ENCODE results near the gene PSIP1. TPM values are rescaled to one million over a fixed set of nuclear protein-coding genes. Genes with fewer than 3 reads are reported as not detected.

Gene PSIP1
- total RNA-seq, 1 experiment from 2014 or later, result 302 TPM

DNA sequence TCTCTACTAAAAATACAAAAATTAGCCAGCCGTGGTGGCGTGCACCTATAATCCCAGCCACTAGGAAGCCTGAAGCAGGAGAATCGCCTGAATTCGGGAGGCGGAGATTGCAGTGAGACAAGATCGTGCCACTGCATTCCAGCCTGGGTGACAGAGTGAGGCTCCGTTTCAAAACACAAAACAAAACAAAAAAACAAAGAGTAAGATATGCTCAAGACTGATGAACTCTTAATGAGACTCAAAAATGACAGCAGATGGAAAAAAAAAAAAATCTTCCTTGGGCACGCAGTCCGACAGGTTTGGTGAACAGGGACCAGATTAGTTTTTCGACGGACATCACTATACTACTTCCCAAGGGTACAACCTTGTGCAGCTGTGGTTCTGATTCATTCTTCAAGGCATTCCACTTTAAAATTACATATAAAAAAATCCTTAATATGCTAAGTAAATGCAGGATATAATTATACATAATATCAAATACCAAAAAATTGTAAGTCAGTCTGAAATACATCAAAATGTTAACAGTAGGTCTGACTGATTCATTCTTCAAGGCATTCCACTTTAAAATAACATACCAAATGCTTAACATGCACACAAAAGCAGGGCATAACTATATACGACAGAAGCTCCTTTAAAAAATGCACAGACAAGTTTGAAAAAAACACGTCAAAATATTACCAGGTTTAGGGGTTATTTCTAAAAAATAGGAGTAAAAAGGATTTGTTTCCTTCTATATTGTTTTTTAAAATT lies 12.3 kb downstream of the PSIP1 start:
- DNase-seq (ENCODE audit: low spot score) (no peak), ATAC-seq (0 out of 2 replicates have a peak, but pooled peaks have one; percentile 28)
- ChIA-PET POLR2A (no interaction called here), CTCF (interaction anchor here (1.1 kb wide), 1 partner anchor 14 kb away, joined by 4 read pairs; no protein-coding TSS in a partner anchor)
- peaks cover 83% of the 10 kb centered on the region for H3K36me3 Mint-ChIP-seq
- peaks cover 44% of the 10 kb centered on the region for H3K4me1 Mint-ChIP-seq
- H3K4me3 Mint-ChIP-seq, result no peak overlapping the region
- H3K9me3 Mint-ChIP-seq, result peaks cover 19% of the 10 kb centered on the region
- TF ChIP-seq, protein P1, sequence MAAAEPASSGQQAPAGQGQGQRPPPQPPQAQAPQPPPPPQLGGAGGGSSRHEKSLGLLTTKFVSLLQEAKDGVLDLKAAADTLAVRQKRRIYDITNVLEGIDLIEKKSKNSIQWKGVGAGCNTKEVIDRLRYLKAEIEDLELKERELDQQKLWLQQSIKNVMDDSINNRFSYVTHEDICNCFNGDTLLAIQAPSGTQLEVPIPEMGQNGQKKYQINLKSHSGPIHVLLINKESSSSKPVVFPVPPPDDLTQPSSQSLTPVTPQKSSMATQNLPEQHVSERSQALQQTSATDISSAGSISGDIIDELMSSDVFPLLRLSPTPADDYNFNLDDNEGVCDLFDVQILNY (CRISPR knock-in tag; IDR thresholded peaks at IDR 0.05), result no peak
- TF ChIP-seq TEAD1 (CRISPR knock-in tag; IDR thresholded peaks at IDR 0.05), result no peak
- TF ChIP-seq, protein P2, sequence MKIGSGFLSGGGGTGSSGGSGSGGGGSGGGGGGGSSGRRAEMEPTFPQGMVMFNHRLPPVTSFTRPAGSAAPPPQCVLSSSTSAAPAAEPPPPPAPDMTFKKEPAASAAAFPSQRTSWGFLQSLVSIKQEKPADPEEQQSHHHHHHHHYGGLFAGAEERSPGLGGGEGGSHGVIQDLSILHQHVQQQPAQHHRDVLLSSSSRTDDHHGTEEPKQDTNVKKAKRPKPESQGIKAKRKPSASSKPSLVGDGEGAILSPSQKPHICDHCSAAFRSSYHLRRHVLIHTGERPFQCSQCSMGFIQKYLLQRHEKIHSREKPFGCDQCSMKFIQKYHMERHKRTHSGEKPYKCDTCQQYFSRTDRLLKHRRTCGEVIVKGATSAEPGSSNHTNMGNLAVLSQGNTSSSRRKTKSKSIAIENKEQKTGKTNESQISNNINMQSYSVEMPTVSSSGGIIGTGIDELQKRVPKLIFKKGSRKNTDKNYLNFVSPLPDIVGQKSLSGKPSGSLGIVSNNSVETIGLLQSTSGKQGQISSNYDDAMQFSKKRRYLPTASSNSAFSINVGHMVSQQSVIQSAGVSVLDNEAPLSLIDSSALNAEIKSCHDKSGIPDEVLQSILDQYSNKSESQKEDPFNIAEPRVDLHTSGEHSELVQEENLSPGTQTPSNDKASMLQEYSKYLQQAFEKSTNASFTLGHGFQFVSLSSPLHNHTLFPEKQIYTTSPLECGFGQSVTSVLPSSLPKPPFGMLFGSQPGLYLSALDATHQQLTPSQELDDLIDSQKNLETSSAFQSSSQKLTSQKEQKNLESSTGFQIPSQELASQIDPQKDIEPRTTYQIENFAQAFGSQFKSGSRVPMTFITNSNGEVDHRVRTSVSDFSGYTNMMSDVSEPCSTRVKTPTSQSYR (CRISPR knock-in tag; IDR thresholded peaks at IDR 0.05), result no peak
- TF ChIP-seq, protein P3, sequence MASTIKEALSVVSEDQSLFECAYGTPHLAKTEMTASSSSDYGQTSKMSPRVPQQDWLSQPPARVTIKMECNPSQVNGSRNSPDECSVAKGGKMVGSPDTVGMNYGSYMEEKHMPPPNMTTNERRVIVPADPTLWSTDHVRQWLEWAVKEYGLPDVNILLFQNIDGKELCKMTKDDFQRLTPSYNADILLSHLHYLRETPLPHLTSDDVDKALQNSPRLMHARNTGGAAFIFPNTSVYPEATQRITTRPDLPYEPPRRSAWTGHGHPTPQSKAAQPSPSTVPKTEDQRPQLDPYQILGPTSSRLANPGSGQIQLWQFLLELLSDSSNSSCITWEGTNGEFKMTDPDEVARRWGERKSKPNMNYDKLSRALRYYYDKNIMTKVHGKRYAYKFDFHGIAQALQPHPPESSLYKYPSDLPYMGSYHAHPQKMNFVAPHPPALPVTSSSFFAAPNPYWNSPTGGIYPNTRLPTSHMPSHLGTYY (CRISPR knock-in tag; IDR thresholded peaks at IDR 0.05), result no peak
- TF ChIP-seq TP53 (CRISPR knock-in tag; IDR thresholded peaks at IDR 0.05), result no peak
- TF ChIP-seq PRDM15 (CRISPR knock-in tag; IDR thresholded peaks at IDR 0.05), result no peak
- TF ChIP-seq, protein P4, sequence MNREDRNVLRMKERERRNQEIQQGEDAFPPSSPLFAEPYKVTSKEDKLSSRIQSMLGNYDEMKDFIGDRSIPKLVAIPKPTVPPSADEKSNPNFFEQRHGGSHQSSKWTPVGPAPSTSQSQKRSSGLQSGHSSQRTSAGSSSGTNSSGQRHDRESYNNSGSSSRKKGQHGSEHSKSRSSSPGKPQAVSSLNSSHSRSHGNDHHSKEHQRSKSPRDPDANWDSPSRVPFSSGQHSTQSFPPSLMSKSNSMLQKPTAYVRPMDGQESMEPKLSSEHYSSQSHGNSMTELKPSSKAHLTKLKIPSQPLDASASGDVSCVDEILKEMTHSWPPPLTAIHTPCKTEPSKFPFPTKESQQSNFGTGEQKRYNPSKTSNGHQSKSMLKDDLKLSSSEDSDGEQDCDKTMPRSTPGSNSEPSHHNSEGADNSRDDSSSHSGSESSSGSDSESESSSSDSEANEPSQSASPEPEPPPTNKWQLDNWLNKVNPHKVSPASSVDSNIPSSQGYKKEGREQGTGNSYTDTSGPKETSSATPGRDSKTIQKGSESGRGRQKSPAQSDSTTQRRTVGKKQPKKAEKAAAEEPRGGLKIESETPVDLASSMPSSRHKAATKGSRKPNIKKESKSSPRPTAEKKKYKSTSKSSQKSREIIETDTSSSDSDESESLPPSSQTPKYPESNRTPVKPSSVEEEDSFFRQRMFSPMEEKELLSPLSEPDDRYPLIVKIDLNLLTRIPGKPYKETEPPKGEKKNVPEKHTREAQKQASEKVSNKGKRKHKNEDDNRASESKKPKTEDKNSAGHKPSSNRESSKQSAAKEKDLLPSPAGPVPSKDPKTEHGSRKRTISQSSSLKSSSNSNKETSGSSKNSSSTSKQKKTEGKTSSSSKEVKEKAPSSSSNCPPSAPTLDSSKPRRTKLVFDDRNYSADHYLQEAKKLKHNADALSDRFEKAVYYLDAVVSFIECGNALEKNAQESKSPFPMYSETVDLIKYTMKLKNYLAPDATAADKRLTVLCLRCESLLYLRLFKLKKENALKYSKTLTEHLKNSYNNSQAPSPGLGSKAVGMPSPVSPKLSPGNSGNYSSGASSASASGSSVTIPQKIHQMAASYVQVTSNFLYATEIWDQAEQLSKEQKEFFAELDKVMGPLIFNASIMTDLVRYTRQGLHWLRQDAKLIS (CRISPR knock-in tag; IDR thresholded peaks at IDR 0.05; ENCODE audit: borderline replicate concordance), result no peak
- TF ChIP-seq ZNF416 (CRISPR knock-in tag; IDR thresholded peaks at IDR 0.05), result no peak
- TF ChIP-seq, protein P5, sequence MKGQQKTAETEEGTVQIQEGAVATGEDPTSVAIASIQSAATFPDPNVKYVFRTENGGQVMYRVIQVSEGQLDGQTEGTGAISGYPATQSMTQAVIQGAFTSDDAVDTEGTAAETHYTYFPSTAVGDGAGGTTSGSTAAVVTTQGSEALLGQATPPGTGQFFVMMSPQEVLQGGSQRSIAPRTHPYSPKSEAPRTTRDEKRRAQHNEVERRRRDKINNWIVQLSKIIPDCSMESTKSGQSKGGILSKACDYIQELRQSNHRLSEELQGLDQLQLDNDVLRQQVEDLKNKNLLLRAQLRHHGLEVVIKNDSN (CRISPR knock-in tag; IDR thresholded peaks at IDR 0.05), result no peak
- no peak for TF ChIP-seq ZNF425 (CRISPR knock-in tag; conservative IDR thresholded peaks at IDR 0.05)
- no peak for TF ChIP-seq IRF2 (CRISPR knock-in tag; IDR thresholded peaks at IDR 0.05; ENCODE audit: borderline replicate concordance, low read depth)
- no peak for TF ChIP-seq CTCF (IDR thresholded peaks at IDR 0.05)
- TF ChIP-seq FOXJ3 (CRISPR knock-in tag; IDR thresholded peaks at IDR 0.05; ENCODE audit: borderline replicate concordance), result no peak
- TF ChIP-seq ZNF396 (CRISPR knock-in tag; IDR thresholded peaks at IDR 0.05; ENCODE audit: borderline replicate concordance), result no peak
- TF ChIP-seq GRHL2 (CRISPR knock-in tag; IDR thresholded peaks at IDR 0.05; ENCODE audit: insufficient replicate concordance, severe bottlenecking), result no peak
- H3K27ac Mint-ChIP-seq, result no peak overlapping the region
- no peaks in the 10 kb centered on the region for H3K27me3 Mint-ChIP-seq (ENCODE audit: low read depth)

All from WTC11 (cell line).